Measurements from ENCODE around the gene MAGEA9B.
"Not testable (repeated sequence)": the region's sequence is repeated elsewhere in the genome, so short reads cannot be mapped to it uniquely, and the experiment has no call there.

The MAGEA9B gene

GRCh38 chrX:149570668-149571067, 16.6 kb downstream of the MAGEA9B start:
- DNase-seq, result peak; percentile 20

GRCh38 chrX:149569770-149570169, 17.5 kb downstream of the MAGEA9B start:
- no peak for DNase-seq

GRCh38 chrX:149568701-149569296, 18.5 kb downstream of the MAGEA9B start:
- no peak for DNase-seq

GRCh38 chrX:149567621-149568417, 19.4 kb downstream of the MAGEA9B start:
- no peak for DNase-seq

DNA sequence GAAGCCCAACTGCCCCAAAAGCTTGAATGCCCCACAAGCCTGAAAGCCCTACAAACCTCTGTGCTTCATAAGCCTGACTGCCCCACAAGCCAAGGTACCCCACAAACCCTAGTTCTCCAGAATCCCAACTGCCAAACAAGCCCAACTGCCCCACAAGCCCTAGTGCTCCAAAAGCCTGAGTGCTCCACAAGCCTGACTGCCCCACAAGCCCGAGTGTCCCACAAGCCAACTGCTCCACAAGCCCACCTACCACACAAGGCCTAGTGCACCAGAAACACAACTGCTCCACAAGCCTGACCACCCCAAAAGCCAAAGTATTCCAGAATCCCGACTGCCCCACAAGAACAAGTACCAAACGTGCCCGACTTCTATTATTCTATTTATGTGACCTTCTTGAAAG, 23.9 kb downstream of the MAGEA9B start:
- DNase-seq, result no peak

DNA sequence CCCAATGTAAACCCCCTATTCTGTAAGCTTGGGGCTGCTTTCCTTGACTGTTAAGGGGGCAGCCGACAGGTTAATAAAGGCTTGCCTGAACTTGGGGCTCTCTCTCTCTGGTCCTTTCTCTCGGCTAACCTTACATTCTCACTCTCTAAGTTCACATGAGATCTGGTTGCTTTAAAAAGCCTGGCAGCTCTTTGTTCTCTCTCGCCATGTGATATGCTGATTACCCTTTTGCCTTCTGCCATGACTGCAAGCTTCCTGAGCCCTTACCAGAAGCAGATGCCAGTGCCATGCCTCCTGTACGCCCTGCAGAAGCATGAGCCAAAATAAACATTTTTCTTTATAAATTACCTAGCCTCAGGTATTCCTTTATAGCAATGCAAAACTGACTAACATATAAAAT, 32.0 kb downstream of the MAGEA9B start:
- DNase-seq, result not testable (repeated sequence)

GRCh38 chrX:149551939-149552248, 35.4 kb downstream of the MAGEA9B start:
- not testable (repeated sequence) for DNase-seq

- not testable (repeated sequence) for DNase-seq
Observed at GRCh38 chrX:149551245-149551938, 35.9 kb downstream of the MAGEA9B start.

DNA sequence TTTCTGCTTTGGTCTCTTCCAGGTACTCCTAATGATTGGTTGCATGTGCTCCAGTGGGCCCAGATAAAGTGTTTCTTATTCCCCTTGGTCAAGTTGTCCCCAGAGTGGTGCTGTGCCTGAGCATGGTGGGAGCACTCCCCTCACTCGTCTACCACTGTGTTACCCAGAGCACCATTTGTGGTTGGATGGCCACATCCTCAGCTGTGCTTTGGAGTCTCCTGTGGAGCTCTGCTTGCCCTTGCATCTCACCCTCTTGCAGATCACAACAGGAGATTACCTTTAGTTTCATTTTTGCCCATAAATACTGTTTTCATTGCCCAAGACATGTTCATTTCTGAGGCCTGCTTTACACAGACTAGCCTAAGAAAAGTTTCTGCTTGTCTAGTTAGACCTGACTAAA, 36.8 kb downstream of the MAGEA9B start:
- not testable (repeated sequence) for DNase-seq

DNA sequence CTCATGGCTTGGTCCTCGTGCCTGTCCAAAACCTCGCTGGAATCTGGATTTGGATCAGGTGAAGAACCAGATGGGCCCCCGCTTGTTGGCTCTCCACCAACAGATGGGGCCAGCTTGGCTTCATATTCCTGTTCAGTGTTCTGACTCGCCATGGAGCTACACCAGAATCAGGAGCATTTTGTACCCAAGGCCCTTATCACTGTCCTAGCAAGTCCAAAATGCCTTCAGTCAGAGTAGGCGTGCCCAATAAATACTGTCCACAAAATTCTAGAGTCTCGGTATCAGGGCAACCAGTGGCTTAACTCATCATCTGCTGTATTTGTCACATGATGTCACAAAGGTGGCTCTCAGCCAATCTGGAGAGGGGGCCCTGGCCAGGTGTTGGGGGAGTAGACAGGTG, 37.6 kb downstream of the MAGEA9B start, which contains the start of gene HSFX3:
HSFX3 (minus strand) TSS at position 224 of the 400 bp plus-strand sequence; CDS start at position 152, 72 bp downstream.
- not testable (repeated sequence) for DNase-seq

- not testable (repeated sequence) for DNase-seq
Observed at GRCh38 chrX:149547782-149548181, 39.5 kb downstream of the MAGEA9B start.

DNA sequence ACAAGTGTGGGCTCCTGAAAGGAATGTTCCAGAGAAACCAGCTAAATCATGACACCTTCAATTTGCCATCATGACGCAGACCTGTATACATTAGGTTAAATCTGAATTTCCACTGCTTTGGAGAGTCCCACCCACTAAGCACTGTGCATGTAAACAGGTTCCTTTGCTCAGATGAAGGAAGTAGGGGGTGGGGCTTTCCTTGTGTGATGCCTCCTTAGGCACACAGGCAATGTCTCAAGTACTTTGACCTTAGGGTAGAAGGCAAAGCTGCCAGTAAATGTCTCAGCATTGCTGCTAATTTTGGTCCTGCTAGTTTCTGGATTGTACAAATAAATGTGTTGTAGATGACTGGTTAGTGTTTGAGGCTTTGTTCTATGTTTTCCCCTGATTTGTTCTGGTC, 40.3 kb downstream of the MAGEA9B start:
- not testable (repeated sequence) for DNase-seq

DNA sequence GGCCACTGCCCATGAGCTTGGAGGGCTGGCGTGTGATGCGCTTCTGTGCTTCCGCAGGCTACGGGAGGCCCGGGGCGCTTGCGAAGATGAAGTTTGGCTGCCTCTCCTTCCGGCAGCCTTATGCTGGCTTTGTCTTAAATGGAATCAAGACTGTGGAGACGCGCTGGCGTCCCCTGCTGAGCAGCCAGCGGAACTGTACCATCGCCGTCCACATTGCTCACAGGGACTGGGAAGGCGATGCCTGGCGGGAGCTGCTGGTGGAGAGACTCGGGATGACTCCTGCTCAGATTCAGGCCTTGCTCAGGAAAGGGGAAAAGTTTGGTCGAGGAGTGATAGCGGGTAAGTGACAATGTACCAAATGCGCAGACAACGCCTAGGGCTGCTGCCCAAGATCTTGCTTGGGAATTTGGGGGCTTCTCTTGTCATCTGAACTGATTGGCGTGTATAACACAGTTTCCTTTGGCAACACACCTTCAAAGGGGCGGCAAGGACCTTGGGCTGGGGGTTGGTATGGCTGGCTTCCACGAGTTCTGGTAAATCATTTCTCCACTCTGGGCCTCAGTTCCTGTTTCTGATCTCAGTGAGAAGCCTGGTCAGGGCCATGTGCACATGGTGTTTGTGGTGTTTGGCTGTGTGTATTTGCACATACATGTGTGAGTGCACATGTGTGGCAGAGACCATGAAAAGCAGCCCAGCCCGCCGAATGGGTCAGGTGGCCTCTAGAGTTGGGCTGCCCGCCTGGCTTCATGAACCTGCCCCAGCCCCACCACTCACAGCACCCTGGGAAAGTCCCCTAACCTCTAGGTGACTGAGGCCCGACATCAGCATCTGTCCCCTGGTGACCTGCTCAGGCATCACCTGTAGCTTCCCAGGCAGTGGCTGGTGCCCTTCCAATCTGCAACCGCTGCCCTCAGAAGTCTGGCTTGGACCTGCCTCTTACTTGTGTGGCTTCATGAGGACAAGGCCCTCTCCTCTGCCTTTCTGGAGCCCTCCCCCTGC, 41.4 kb downstream of the MAGEA9B start:
- not testable (repeated sequence) for DNase-seq

DNA sequence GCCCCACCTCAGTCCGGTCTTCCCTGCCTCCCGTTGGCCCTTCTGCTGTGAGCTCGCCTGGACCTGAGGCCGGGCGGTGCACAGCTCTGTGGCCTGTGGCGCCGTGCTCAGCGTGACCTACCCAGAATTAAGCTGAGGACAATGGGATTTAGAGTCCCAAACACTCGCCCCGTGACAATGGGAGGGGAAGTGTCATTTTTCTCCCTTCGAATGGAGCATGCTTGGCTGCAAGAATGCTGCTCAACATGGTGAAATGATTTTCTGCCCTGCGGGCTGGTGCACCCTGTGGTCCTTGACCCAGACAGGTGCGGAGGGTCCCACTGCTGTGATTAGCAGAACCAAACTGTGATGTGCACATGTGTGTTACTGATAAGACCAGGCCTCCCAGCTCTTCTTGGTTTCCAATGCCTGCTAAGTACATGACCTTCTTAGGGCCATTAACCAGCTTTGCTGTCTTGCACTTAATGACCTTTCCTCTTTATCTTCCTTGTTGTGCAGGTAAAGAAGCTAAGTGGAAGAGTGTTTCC, 45.7 kb downstream of the MAGEA9B start:
- no peak for DNase-seq

DNA sequence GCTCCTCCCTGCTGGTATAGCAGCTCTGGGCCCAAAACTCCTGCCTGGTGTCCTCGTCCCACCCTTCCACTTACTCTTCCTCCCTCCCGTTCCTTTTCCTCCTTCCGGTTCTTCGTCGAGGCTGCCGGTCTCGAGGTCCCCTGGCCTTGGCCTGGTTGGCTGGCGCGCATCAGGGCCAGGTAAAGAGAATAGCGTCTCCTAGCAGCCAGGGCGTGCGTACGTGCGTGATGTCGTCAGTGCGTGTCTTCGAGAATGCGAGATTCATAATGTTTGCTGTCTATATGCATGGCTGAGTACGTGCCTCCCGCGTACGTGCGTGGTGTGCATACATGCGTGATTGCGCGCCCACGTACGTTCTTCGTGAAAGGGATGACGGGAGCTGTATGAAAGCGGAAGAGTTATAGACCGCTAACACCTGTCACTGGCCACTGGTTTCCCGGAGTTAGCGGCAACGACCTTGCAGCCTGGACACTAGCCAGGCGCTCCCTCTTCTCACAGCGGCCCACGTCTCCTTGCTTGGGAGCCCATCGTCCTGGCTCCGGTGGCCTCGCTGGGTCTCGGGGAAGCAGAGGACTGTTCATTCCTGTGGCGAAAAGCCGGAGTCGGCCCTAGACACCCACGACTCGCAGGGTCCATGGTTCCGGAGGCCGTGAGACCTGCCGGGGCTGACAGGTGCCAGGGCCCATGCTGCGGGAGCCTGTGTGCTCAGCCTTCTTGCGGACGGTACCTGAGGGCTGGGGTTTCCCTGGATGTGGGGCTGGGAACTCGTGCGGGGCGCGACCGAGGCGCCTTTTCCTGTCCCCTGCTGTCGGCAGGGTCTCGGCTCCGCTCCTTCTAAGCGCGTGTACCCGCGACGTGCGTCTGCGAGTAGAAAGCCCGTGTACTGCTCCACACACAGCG, 46.4 kb downstream of the MAGEA9B start, which contains the start of gene EOLA1:
EOLA1 (plus strand) TSS at position 392 of the 900 bp plus-strand sequence. CDS start 4,619 bp downstream, outside the sequence.
- DNase-seq, result peak; percentile 91

GRCh38 chrX:149540131-149540620, 47.1 kb downstream of the MAGEA9B start:
- DNase-seq, result peak; percentile 84

DNA sequence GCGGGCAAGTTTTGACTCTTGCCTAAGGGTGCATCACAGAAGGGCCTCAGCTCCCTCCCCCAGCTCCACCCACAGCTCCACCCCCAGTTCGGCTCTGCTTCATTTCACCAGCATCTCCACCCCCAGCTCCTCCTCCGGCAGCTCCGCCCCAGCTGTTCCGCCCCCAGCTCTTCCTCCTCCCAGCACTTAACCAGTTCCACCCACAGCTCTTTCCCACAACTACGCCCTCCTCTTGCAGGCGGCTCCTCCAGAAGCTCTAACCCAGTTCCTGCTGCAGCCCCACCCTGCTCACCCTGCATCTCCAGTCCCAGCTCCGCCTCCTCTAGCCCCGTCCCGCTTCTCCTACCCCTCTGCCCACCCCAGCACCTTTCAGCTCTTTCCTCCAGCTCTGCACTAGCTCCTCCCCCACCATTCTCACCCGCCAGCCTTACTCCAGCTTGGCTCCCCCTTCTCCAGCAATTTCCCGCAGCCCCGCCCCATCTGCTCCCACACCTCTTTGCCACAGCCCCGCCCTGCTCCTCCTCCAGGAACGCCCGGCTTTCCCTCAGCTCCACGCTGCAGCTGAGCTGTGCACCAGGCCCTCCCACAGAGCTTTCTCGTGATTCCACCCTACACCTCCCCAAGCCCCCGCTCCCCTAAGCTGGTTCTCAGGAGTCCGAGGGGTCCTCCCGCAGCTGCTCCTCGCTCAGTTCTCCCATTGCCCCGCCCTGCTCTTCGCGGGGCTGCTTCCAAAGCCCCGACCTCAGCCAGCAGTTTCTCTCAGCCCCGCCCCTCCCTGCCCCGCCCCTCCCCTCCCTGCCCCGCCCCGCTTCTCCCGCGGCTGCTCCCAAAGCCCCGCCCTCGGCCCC, 47.8 kb downstream of the MAGEA9B start:
- DNase-seq, result peak; percentile 80

GRCh38 chrX:149537474-149537873, 49.8 kb downstream of the MAGEA9B start:
- not testable (repeated sequence) for DNase-seq

GRCh38 chrX:149534926-149535602, 52.2 kb downstream of the MAGEA9B start:
- not testable (repeated sequence) for DNase-seq

Measured in inflammatory macrophage treated with lipopolysaccharide for 4 hours (primary cell).